ENCODE measurements around the gene SLC2A8. TPM values are rescaled to one million over a fixed set of nuclear protein-coding genes. Genes with fewer than 3 reads are reported as not detected.

The SLC2A8 gene
- total and polyA plus RNA-seq, 2 donors (not counting 1 experiment from before 2014, with no cell fraction given): 8.3 to 14.2 TPM

DNA sequence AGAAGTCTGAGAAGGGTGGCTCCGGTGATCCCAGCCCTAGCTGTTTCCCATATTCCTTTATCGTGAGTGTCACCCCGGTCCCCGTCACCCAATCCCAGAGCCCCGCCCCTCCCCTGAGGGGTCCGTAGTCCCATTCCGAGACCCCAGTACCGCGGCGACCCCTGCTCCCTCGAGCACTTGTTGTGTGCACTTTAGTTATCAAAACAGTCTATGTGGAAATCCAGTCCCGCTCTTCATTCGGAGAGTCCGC is 54.6 kb downstream of the SLC2A8 start:
- ChIA-PET POLR2A (interaction anchor here (0.6 to 2.8 kb wide), 9 partner anchors 28 to 738 kb away, joined by 3 to 21 read pairs (median 4); partner anchors contain the start of genes CDK9, SLC2A8 and ZNF79), CTCF (interaction anchor here (0.9 to 1.6 kb wide), 3 partner anchors 28 to 237 kb away, joined by 4 to 5 read pairs (median 5); partner anchors contain the start of genes SLC2A8 and ZNF79)
- H3K4me3 ChIP-seq (ENCODE audit: control extremely low read depth in 1 of 5, extremely low read depth in 1 of 5, insufficient read depth in 1 of 5, low read depth in 2 of 5, low read length in 4 of 5): peak overlapping the region; percentile 73 to 92 (median 82)
- TF ChIP-seq EZH2 (IDR thresholded peaks at IDR 0.05; ENCODE audit: borderline replicate concordance, insufficient read depth, low read depth, low read length, poor library complexity, severe bottlenecking) (no peak), CTCF (IDR thresholded peaks at IDR 0.05) (no peak)
- H3K4me2 ChIP-seq (replicated peaks; ENCODE audit: low read depth, low read length, poor library complexity, severe bottlenecking): peak overlapping the region; percentile 95
- peak overlapping the region; percentile 97 for H3K4me3 Mint-ChIP-seq
- H3K27ac ChIP-seq (ENCODE audit: low read length in 2 of 2): peak overlapping the region; percentile 84 to 85
- peaks cover 0 to 47% of the 10 kb centered on the region in 2 experiments for H3K36me3 ChIP-seq (replicated peaks in 1 of 2; ENCODE audit: control extremely low read depth in 1 of 2, control insufficient read depth in 1 of 2, extremely low read depth in 1 of 2, insufficient read depth in 2 of 2, low read length in 1 of 2)
- intact Hi-C loops (cut with micrococcal nuclease): loop anchor here (1.0 to 10.0 kb wide), 8 partner anchors 27 to 823 kb away; partner anchors contain the start of genes GOLGA2, NAIF1, PTRH1 and SLC25A25
- ATAC-seq (ENCODE audit: low read depth) (no peak), DNase-seq (no peak)
- peaks cover 58% of the 10 kb centered on the region for H3K4me1 Mint-ChIP-seq
- no peaks in the 10 kb centered on the region for H3K9me3 Mint-ChIP-seq (ENCODE audit: insufficient read depth)
- H3K79me2 ChIP-seq (ENCODE audit: control insufficient read depth, insufficient read depth, low read length): peaks cover 21% of the 10 kb centered on the region
- peaks cover 37% of the 10 kb centered on the region for H4K20me1 ChIP-seq (ENCODE audit: control insufficient read depth, insufficient read depth, low read length, poor library complexity, severe bottlenecking)
- under 1% methylated on average over 11 of the region's 14 CpGs for WGBS (ENCODE audit: insufficient coverage)
- peak overlapping the region; percentile 96 for H2AFZ ChIP-seq (ENCODE audit: insufficient read depth, low read depth, low read length, poor library complexity, severe bottlenecking)
- H3K27me3 ChIP-seq (replicated peaks in 1 of 4; ENCODE audit: control extremely low read depth in 1 of 4, control insufficient read depth in 3 of 4, insufficient read depth in 4 of 4, low read length in 3 of 4): no peaks in the 10 kb centered on the region
- no peaks in the 10 kb centered on the region for H3K9me3 ChIP-seq (ENCODE audit: control extremely low read depth in 1 of 3, control insufficient read depth in 2 of 3, insufficient read depth in 1 of 3, low read length in 2 of 3)
- peak overlapping the region; percentile 98 for H3K27ac Mint-ChIP-seq
- peaks cover 28 to 47% of the 10 kb centered on the region in 2 donors for H3K4me1 ChIP-seq (ENCODE audit: control insufficient read depth in 2 of 2, insufficient read depth in 2 of 2, low read length in 2 of 2)
- no peaks in the 10 kb centered on the region for H3K27me3 Mint-ChIP-seq
- peak overlapping the region; percentile 80 for H3K9ac ChIP-seq (ENCODE audit: low read length)
